Measurements from ENCODE around the gene EPB41L2. TPM values are rescaled to one million over a fixed set of nuclear protein-coding genes. Genes with fewer than 3 reads are reported as not detected.
"Not testable (repeated sequence)": the region's sequence is repeated elsewhere in the genome, so short reads cannot be mapped to it uniquely, and the experiment has no call there.

Gene EPB41L2
- total RNA-seq, 1 donor from 2014 or later, result 3.2 TPM

DNA sequence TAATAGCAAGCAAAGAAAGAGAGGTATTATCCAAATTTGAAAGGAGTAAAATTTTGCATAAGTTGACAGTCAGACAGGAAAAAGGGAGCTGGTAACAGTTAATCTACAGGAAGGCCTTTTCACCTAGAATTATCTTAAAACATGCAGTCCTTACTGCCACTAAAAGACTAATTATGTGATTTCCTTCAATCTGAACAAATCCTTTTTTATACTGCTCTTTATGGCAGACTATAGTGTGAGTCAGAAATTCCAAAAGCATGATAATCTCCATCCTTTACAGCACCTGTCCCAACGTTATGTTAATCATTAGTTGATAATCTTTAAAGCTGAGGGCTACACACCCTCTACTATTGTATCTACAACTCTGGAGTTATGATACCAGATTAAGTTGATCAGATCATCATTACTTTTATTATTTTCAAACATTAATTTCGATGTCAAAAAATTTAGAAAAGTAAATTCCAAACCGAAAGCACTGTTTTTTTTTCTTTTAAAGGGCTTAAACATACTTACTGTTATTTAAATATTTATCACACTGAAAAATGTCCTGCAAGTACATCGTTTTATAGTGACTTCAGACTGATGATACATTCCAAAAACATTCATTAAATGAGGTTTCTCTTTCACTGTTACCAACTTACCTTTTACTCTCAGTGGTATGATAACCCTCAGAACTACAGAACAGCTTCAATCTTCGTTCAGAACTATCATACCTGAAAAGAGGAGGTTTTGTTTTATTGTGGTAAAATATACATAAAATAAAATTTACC lies 39.1 kb upstream of the EPB41L2 start:
- Histone ChIP-seq H3K4me3 (ENCODE audit: low read depth, low read length) (no peak overlapping the region), H3K27me3 (ENCODE audit: control insufficient read depth, insufficient read depth, low read length) (no peaks in the 10 kb centered on the region), H3K36me3 (ENCODE audit: control insufficient read depth, insufficient read depth, low read length) (no peaks in the 10 kb centered on the region)
- no peak for TF ChIP-seq CTCF (IDR thresholded peaks at IDR 0.05; ENCODE audit: insufficient read depth, low read length, severe bottlenecking)
- peak; percentile 48 for DNase-seq (ENCODE audit: low read depth)
- no peak for FAIRE-seq

- FAIRE-seq, result no peak
These were observed 33.7 kb upstream of the EPB41L2 start for GRCh38 chr6:131096786-131097185.

GRCh38 chr6:131093334-131093733 lies 30.3 kb upstream of the EPB41L2 start:
- no peak for TF ChIP-seq CTCF (IDR thresholded peaks at IDR 0.05; ENCODE audit: insufficient read depth, low read length, severe bottlenecking)
- Histone ChIP-seq H3K27me3 (ENCODE audit: control insufficient read depth, insufficient read depth, low read length) (no peaks in the 10 kb centered on the region), H3K36me3 (ENCODE audit: control insufficient read depth, insufficient read depth, low read length) (no peaks in the 10 kb centered on the region), H3K4me3 (ENCODE audit: low read depth, low read length) (no peak overlapping the region)
- FAIRE-seq (no peak), DNase-seq (ENCODE audit: low read depth) (no peak)

More at GRCh38 chr6:131096786-131097185, 33.7 kb upstream of the EPB41L2 start:
- Histone ChIP-seq H3K27me3 (ENCODE audit: control insufficient read depth, insufficient read depth, low read length) (no peaks in the 10 kb centered on the region), H3K36me3 (ENCODE audit: control insufficient read depth, insufficient read depth, low read length) (no peaks in the 10 kb centered on the region), H3K4me3 (ENCODE audit: low read depth, low read length) (no peak overlapping the region)
- no peak for TF ChIP-seq CTCF (IDR thresholded peaks at IDR 0.05; ENCODE audit: insufficient read depth, low read length, severe bottlenecking)
- DNase-seq (ENCODE audit: low read depth), result no peak

GRCh38 chr6:131091944-131092343 lies 28.9 kb upstream of the EPB41L2 start:
- H3K4me3 ChIP-seq (ENCODE audit: low read depth, low read length); H3K36me3 ChIP-seq (ENCODE audit: control insufficient read depth, insufficient read depth, low read length); DNase-seq (ENCODE audit: low read depth); H3K27me3 ChIP-seq (ENCODE audit: control insufficient read depth, insufficient read depth, low read length); FAIRE-seq: not testable (repeated sequence)

- DNase-seq (ENCODE audit: low read depth); FAIRE-seq: not testable (repeated sequence)
These were observed 27.3 kb upstream of the EPB41L2 start for GRCh38 chr6:131090339-131090738.

GRCh38 chr6:131084982-131085381 lies 21.9 kb upstream of the EPB41L2 start:
- Histone ChIP-seq H3K27me3 (ENCODE audit: control insufficient read depth, insufficient read depth, low read length) (no peaks in the 10 kb centered on the region), H3K36me3 (ENCODE audit: control insufficient read depth, insufficient read depth, low read length) (no peaks in the 10 kb centered on the region), H3K4me3 (ENCODE audit: low read depth, low read length) (no peak overlapping the region)
- no peak for TF ChIP-seq CTCF (IDR thresholded peaks at IDR 0.05; ENCODE audit: insufficient read depth, low read length, severe bottlenecking)
- DNase-seq (ENCODE audit: low read depth) (no peak), FAIRE-seq (no peak)

More at GRCh38 chr6:131090339-131090738, 27.3 kb upstream of the EPB41L2 start:
- not testable (repeated sequence) for H3K36me3 ChIP-seq (ENCODE audit: control insufficient read depth, insufficient read depth, low read length); H3K4me3 ChIP-seq (ENCODE audit: low read depth, low read length); H3K27me3 ChIP-seq (ENCODE audit: control insufficient read depth, insufficient read depth, low read length)

GRCh38 chr6:131083687-131084086 lies 20.6 kb upstream of the EPB41L2 start:
- Histone ChIP-seq H3K27me3 (ENCODE audit: control insufficient read depth, insufficient read depth, low read length) (no peaks in the 10 kb centered on the region), H3K4me3 (ENCODE audit: low read depth, low read length) (no peak overlapping the region), H3K36me3 (ENCODE audit: control insufficient read depth, insufficient read depth, low read length) (no peaks in the 10 kb centered on the region)
- TF ChIP-seq CTCF (IDR thresholded peaks at IDR 0.05; ENCODE audit: insufficient read depth, low read length, severe bottlenecking), result no peak
- DNase-seq (ENCODE audit: low read depth), result no peak
- FAIRE-seq, result no peak

Measured in bronchial epithelial cell (primary cell).